Activated CD4-positive, alpha-beta T cell treated with anti-CD3 and anti-CD28 coated beads, Interleukin-2, amount 50 U/mL, for 16 hours (primary cell): ENCODE measurements around the gene MB21D2.
A peak's percentile ranks its signal among the peaks of the same experiment; 100 is the strongest.

Experiments used
- DNase-seq: peaks from one replicate; pipeline ENCODE4 v3.0.0-alpha.2; 2020

The MB21D2 gene

DNA sequence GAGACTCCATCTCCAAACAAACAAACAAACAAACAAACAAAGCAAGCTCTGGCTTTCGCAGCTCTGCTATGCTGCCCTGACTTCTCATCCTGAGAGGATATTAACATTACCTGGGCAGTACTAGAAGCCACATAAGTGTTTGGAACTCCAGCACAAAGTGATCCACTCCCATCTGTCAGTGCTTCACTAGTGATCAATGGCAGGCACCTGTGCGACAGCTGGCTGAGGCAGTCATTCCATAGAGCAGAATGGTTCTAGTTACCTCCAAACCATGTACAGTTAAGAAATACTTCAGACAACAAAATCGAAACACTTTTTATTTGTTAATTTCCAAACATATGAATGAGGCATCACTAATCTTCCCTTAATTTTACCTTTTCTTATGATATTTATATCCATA lies 2.8 kb upstream of the MB21D2 start:
- DNase-seq: no peak

- DNase-seq: no peak
These were observed 2.2 kb upstream of the MB21D2 start for GRCh38 chr3:192919901-192920300.

- no peak for DNase-seq
These were observed 576 bp upstream of the MB21D2 start for GRCh38 chr3:192918275-192918588.

DNA sequence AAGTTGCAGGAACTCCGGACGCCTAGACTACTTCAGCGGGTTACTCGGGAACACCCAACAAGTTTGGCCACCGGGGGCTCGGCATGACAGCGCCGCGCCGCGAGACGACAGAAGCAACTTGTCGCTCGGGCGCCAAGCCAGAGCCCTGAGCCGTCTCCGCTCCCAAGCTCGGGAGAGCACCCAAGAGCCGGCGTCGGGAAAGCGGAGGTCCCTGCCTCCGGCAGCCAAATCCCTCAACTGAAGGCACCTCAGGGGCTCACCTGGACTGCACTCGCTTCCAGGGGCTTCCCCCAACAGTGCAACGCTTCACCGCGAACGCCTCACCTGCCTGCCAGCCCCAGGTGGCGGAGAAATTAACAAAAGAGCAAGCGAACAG lies 640 bp downstream of the MB21D2 start:
- DNase-seq: peak; percentile 39

DNA sequence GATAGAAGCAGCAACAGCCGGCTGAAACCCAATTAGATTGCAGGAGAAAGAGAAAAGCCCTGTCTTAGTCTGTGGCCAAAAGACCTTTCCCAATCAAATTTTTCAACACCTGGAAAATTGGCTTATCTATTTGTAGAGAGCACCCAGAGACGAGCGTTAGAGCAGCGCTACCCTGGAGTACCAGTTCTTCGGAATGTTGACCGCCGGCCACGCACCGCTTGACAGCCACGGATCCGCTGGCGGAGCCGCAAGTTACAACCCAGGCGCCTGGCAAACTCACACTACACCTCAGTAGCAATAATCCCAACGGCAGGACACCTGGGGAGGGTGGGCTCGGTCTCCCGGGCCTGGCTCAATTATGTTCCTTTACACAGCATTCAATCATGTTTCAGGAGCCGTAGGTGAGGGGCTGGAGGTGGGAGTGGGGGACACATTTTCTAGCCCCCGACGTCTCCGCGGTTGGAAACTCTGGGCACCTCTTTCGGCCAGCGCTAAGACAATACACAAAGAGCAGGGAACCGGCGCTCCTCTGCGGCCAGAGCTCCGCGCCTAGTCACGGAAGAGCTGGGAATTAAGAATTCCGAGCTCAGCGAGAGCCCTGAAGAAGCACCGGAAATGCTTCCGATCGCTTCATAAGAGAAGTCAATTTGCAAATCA lies 1.2 kb downstream of the MB21D2 start:
- DNase-seq: no peak

DNA sequence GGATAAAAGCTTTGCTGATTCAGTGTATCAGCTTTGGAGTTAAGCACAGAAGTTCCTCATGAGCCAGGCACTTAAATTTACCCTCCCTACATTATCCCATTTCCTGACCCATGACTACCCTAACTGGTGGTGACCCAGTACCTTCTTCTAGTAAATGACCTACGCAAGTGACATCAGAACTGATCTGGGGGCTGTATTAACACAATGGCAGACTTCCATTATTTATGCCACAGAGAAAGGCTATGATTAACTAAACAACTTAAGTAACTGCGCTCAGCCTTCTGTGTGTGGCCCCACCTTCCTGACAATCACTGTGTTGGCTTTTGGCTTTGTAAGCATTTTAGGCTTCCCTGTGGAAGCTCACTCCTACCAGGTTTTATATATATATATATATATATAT lies 1.9 kb downstream of the MB21D2 start:
- DNase-seq: no peak

DNA sequence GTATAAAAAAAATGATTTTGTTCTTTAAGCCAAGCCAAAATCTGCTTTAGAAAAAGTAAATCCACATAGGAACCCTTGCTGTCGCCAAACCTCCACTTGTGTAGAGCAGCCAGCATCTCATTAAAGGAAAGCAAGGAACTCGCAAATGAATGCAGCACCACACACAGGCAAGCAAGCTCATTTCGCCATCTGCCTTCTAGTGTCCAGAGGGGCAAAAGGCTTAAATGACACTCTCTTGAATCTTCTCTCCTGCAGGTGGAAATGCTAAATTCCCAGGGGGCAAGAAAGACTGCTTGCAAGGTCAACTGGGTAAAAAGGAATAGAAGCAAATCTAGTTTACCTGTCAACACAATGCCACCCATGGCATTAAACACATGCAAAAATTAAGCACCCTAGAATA lies 2.4 kb downstream of the MB21D2 start:
- no peak for DNase-seq

- DNase-seq: no peak
These were observed 2.8 kb downstream of the MB21D2 start for GRCh38 chr3:192914848-192915247.

- no peak for DNase-seq
These were observed 4.1 kb downstream of the MB21D2 start for GRCh38 chr3:192913540-192913939.

GRCh38 chr3:192911293-192911692 lies 6.4 kb downstream of the MB21D2 start:
- DNase-seq: no peak

- DNase-seq: no peak
These were observed 9.9 kb downstream of the MB21D2 start for GRCh38 chr3:192907784-192908183.

- peak; percentile 59 for DNase-seq
These were observed 10.7 kb downstream of the MB21D2 start for GRCh38 chr3:192906940-192907339.

DNA sequence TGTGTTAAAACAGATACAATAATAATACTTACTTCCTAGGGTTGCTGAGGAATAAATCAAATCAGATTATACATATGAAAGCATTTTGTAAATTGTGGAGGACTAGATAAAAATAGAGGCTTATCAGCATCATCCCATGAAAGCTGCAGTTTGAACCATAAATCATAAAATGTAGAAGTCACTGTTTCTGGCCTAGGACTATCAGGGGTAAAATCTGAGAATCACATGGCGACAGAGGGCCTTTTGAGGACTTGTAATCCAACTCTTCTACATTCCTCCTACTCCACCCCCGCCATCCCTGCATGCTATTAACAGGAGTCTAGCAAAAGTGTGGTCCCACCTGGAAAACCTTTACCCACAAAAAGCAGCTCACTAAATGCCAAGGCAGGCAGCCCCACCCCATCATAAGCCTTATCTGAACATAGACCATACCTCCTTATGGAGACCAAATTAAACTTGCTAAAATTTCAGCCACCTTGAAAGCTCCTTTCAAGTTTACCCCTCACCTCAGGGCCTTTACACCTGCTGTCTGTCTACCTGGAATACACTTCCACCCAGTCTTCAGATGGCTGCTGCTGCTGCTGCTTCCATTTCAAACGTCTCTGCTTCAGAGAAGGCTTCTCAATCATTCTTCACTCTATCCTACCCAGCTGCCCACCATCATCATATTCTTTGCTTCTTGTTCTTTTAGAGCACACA lies 11.5 kb downstream of the MB21D2 start:
- DNase-seq: no peak

- DNase-seq: no peak
These were observed 12.9 kb downstream of the MB21D2 start for GRCh38 chr3:192904632-192905289.

DNA sequence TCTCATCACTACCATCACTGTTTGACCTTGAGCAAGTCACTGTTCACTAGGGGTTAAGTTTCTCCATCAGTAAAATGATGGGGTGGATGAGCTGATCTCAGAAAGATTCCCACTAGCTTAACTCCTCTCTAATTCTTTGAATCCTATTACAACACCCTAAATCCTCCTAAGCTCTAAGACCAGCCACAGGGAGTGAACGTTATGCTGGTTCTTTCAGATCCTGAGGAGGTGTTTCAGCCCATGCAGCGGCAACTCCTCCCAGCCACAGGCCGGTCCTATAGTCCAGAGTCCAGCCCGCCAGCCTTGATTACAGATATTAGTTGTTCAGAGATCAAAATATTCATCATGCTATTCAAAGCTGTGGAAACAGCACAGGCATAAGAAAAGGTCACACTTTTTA lies 15.1 kb downstream of the MB21D2 start:
- no peak for DNase-seq

DNA sequence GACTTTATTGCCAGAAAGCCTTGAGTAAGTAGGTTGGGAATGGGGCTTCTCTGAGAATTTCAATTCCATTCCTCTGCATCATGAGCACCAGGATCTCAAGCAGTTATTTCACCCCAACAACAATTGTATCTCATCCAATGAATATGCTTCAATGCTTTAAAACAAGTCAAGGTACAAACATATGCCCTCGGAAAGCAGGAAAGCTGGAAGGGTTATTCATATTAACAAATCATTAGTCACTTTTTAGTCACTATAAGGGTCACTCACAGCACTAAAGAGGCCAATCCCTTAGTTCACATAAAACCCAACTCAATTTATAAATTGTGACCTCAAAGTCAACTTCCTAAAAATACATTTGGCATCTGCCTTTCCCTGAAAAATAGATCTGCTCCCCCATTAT lies 16.2 kb downstream of the MB21D2 start:
- no peak for DNase-seq

GRCh38 chr3:192899540-192899982 lies 18.1 kb downstream of the MB21D2 start:
- peak; percentile 55 for DNase-seq

GRCh38 chr3:192897005-192897404 lies 20.7 kb downstream of the MB21D2 start:
- no peak for DNase-seq

DNA sequence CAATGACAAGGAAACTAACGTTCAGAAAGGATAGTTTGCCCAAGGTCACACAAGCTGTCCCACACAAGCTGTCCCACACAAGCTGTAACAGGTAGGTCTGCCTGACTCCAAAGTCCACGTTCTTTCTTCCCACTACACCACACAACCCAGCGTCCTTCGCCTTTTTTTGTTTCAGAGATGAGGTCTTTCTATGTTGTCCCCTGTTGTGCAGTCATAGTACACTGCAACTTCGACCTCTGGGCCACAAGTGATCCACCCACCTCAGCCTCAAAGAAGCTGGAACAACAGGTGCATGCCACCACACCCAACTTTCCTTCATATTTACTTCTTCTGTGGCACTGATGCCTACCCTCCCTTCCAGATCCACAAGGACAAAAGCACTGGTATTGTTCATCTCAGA lies 21.4 kb downstream of the MB21D2 start:
- DNase-seq: no peak

GRCh38 chr3:192894676-192895075 lies 23.0 kb downstream of the MB21D2 start:
- no peak for DNase-seq

DNA sequence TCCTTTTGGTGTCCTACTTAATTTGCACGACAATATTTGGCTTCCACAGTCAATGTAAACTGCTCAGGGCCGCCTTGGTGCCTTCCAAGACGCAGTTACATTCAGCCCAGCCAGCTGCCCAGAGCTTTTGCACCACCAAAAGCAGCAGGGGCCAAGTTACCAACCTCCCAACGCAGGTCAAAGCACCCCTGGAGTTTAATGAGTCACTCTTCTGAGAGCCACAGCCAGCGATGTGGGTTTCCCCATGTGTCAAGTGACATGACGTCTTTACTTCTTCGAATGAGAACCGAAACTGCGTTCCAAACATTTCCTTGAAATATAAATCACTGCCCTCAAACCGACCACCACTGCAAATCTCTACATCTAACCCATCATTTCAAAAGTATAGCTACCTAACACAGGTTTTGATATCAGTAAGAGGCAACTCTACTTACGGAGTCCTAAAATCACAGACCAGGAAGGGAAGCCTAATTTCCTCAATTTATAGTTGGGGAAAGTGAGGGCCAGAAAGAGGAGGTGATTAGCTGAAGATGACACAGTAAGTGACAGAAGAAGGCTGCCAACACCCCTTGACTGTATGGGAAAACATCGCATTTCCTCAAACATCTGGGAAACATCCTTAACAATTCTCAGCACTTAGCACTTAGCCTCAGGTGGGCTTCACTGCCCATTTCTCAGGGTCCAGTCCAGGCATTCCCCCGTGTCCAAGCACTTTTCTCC lies 24.5 kb downstream of the MB21D2 start:
- peak; percentile 95 for DNase-seq

- DNase-seq: peak; percentile 37
These were observed 27.0 kb downstream of the MB21D2 start for GRCh38 chr3:192890347-192891335.

DNA sequence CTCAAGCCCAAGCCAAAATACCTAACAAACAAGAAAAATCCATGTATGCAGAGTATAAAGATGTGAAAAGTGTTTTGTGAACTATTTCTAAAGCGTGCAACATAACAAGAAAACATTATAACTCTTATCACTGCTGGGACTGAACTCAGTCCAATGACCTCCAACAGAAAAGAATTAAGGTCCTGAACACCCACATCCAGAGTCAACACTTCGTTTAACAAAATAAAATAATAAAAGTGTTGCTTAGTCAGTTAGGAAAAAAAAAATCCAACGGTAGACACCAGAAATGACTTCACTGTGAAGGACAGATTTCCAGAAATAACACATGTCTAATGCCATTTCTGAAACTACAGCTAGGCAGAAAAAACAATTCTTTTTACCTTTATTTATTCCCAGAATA lies 28.0 kb downstream of the MB21D2 start:
- DNase-seq: no peak
